Colon (tissue), 2 donors: Measurements from ENCODE around the gene DOK3.

Experiments
- FAIRE-seq: peaks from 2 replicates; lab custom pipeline; 2012; peaks lifted over from hg19 to GRCh38; lab: Jason Lieb, UNC
- donor health status: control.
- donor health status: control.

Gene DOK3, protein sequence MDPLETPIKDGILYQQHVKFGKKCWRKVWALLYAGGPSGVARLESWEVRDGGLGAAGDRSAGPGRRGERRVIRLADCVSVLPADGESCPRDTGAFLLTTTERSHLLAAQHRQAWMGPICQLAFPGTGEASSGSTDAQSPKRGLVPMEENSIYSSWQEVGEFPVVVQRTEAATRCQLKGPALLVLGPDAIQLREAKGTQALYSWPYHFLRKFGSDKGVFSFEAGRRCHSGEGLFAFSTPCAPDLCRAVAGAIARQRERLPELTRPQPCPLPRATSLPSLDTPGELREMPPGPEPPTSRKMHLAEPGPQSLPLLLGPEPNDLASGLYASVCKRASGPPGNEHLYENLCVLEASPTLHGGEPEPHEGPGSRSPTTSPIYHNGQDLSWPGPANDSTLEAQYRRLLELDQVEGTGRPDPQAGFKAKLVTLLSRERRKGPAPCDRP

DNA sequence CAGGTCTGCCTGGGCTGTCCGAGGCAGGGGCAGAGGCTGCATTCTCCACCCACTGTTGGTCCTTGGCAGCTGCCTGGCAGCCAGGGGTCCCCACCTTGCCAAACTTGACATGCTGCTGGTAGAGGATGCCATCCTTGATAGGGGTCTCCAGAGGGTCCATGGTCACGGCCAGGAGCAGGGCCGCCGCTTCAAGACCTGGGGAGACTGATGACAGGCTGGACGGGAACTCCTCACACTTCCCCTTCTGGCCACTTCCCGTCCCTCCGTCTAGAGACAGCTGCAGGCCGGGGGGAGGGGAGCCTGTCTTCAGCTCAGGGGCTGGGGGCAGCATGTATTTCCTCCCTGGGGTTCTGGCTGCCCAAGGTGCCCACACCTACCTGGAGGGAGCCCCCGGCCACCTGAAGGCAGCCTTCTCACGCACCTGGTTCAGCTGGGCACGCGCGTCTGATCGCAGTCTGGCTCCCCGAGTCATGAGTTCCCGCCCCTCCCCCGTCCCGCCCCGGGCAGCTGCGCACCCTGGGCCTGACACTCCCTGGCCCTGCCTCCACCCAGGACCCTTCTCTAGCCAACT, at the start of gene DOK3:
DOK3 (minus strand) TSS at position 446 of the 571 bp plus-strand sequence; CDS start at position 160, 286 bp downstream.
- FAIRE-seq, result no peak

DNA sequence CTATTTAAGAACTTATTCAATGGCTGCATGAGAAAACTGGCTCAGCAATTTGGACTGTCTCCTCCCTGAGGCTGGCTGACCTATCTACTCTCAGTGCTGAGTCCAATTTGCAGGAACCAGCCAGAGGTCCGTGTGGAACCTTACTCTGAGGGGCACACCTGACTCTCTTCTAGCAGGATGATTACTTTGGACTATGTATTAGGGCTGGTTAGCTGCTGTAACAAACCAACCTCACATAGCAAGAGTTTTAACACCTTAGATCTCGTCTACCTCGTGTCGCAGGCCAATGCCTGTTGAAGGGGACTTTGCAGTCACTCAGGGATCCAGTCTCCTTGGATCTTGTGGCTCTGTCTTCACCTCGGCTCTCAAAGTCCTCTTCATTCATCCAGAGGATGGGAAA, 48.2 kb upstream of the DOK3 start:
- no peak for FAIRE-seq

DNA sequence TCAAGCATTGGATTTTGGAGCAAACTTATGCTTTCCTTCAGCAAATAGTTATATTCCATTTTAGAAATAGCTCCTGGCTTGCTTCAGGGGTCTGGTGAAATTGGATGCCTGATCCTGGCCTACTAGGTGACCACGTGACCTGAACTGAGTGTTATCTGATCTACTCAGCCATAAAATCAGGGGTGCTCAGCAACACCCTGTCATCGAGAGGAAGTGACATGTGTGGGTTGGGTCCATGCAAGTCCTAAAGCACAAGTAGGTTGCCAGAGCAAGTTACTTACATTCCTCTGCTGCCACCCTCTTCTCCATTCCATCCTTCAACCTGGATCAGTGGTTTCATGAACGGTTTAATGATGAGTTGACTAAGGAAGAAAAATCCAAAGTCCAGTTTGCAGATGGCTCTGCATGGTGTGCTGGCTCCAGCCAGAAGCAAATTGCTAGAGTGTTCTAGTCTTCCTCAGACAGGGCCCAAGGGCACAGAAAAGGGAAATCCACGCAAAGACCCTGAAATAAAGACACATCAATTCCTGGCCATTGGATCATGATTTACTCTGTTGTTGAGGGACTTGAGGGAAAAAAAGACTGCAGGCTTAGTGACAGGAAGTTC, 47.5 kb upstream of the DOK3 start:
- FAIRE-seq, result no peak

DNA sequence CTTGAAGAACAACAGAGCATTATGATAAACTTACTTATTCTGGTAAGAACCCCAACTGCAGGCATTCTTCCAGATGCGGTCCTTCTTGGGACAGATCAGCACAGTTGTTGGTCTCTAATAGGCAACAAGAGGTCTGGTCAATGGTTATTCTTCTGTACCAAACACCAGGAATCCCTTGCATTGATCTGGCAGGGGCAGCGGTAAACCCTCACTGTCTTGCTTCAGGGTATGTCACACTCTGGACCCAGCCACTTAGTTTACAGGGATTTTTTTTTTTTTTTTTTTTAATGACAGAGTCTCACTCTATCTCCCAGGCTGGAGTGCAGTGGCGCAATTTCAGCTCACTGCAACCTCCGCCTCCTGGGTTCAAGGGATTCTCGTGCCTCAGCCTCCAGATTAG, 46.0 kb upstream of the DOK3 start:
- FAIRE-seq, result no peak

DNA sequence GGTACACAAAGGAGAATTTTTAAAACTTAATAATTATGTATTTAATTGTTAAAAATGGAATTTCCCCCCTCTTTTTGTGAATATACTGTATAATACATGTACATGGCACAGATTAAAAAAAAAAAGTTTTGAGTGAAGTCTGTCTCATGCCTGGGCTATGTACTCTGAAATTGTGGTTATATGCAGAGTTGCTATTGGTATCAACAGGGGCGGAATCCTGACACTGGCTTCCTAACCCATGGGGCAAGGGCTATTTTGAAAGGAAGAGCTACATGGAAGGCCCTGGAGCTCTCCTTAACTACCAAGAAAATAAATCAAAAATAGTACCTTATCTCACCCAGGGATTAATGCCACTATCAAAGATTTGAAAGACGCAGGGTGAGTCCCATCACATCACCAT, 45.6 kb upstream of the DOK3 start:
- FAIRE-seq, result no peak

DNA sequence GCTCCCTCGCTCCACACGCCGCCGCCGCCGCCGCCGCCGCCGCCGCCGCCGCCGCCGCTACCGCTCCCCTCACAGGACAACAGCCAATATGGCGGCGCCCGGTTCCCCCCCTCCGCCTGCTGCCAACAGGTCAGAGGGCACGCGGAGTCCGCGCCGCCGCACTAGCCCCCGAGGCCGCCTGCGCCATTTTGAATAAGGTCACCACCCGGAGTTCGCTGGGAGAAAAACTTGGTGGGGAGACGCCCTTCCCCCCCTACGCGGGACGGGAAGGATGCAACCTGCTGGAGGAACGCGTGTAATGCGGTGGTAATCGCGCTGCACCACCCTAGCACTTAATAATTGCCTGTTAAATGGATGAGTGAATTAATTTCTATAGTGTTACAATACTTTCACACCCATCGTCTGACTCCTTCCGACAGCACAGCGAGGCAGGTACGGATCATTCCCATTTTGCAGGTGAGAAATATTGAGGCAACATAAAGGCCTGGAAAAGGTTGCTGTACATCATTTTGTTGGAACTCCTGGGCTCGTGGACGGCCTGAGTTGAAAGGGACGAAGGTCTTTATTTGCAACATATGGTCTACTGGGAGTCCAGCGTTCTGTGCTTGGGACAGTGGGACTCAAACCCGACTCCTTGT, 45.0 kb upstream of the DOK3 start, which contains the start of gene FAM193B:
FAM193B (minus strand) TSS at position 90 of the 638 bp plus-strand sequence. CDS start 105 bp downstream, outside the sequence.
- FAIRE-seq, result no peak

DNA sequence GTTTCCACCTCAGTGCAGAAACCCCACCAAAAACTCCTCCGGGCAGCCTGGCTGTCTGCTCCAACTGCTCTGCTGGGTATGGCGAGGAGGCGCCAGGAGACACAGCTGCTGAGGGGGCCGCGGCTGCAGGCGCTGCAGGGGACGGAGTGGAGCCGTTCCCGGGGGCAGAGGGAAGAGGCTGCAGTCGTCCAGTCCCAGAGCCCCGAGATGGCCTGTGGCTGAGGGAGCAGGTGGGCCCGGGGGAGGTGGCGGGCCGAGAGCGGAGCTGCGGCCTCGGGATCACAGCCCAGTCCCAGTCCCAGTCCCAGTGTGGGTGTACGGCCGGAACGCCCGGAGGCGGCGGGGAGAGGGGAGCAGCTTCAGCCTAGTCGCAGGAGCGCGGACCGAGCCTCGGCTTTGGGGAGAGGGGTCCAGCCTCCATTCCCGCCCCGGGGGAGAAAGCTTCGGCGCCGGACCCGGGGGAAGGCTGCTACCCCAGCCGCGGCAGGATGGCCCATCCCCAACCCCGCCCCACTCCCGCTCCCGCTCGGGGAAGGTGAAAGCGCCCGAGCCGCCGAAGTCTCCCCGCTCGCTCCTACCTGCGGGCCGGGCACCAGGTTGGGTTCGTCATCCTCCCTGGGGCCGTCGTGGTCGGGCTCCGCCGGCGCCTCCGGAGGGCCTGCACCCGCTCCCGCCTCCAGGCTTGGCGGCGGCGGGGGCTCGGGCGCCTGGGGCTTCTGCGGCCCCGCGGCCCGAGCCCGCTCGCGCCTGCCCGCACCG, 44.2 kb upstream of the DOK3 start:
- no peak for FAIRE-seq

DNA sequence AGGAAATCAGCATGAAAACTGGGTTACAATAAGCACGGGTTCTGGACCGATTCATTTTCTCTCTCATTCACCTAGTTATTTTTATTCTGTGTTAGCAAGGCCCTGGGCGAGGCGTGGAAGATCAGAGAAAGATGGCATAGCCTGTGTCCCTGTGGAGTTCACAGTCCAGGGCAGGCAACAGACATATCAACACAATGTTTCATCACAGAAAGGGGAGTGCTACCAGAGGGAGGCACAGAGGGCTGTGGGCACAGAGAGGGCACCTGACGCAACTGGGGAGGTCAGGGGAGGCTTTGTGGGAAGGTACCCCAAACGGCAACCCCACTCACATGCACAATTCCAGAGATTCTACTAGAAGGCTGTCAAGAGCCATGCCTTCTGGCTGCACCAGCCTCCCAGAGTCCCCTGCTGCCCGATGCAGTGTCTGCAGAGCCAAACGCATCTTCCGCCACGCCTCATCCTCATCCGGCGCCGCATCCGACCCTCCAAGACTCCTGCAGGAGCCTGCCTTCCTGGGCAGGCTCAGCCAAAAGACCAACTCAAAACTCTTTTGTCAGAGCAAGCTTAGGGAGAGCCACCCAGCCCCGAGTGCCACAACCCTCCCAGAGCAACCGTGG, 43.3 kb upstream of the DOK3 start:
- FAIRE-seq, result no peak

DNA sequence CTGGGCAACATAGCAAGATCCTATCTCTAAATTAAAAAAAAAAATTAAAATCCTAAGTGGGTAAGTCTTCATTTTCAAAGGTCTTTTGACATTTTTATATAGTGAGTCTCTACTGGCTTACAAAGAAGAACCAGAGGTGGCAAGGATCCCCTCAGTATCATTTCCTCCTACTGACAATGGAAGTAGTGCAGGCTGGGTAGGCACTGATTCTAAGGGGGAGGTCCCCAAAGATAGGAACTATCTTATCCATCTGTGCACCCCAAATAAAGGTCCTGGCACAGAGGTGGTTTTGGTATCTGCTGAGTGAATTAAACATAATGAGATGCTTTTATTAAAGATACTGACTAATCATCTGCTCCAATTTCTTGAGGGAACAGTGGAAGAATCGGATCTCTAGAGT, 40.5 kb upstream of the DOK3 start:
- no peak for FAIRE-seq

DNA sequence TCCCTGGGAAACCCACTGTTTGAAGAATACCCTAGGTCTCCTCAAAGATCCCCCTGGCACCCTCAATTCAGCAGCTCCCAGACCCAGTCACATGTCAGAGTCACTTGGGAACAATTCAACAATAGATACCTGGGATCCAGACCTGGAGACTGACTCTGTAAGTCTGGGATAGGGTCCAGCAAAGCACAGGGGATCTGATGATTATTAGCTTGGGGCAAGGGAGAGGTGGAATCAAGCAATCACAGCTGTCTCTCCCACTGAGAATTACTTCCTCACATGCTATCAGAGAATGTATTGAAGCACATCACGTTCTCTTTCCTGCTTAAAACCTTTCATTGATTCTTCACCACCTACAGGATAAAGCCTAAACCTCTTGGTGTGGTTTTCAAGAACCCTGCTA, 38.9 kb upstream of the DOK3 start:
- FAIRE-seq, result no peak

DNA sequence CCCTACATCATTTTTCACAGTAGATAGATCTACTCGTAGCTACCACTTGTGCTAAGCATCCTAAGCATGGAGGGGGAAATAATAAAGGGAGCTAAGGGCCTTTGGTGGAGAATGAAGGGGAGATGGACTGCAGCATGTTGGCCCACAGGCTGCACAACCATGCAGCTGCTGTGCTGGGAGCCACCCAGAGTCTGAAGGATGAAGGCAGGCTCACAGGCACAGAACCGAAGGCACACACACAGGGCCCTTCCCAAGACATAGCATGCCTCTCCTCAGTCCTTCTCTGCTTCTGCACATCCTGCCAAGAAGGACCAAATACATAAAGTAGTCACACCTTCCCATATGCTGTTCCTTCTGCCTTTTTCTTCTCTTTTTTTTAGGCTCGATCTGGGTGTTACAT, 38.1 kb upstream of the DOK3 start:
- no peak for FAIRE-seq

DNA sequence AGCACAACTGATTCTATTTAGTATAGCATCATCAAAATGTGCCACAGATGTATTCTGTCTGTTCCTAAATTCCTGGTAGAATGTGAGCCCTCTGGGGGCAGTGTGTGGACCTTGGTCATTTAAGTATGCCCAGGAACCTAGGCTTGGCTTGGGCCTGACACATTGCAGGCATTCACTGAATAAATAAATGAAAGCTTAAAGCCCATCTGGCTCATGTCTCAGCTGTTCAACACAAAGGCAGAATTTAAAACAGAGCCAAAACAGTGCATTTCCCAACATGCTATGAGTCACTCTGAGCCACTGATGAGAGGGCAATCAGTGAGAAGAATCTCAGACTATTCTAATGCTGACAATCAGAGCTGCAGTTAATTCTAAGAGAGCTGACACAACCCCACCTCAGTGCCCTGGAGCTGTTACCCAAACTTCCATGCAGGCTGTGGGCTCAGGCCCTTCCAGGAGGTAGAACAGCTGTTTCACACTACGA, 36.7 kb upstream of the DOK3 start:
- FAIRE-seq, result no peak

DNA sequence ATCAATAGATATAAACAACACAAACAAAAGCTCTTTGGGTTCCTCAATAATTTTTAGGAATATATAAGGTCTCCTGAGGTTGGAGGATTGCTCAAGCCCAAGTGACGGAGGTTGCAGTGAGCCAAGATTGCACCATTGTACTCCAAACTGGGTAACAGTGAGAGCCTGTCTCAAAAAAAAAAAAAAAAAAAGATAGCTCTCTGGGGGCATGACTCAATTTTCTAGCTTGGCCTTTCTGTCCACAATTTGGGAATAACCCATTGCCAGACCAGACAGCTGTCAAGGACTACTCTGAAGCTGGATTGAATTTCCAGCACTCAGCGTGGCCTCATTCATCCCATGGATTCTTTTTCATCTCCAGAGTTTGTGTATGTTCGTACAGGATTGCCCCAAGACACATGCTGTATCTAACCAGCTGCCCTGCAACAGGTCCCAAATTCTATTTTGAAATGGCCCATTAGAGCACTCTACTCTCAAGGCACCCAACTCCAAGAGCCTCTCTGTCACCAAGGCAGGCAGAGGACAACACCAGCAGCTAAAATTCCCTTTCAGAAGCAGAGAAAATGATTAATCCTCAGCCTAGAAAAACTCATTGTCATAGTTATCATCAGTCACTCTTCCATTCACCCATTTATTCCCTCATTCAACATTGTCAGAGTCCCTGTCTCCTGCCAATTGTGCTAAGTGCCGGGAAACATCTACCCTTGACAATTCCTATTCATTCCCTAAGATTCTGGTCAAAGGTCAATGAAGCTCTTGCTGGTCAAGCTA, 36.0 kb upstream of the DOK3 start:
- no peak for FAIRE-seq

DNA sequence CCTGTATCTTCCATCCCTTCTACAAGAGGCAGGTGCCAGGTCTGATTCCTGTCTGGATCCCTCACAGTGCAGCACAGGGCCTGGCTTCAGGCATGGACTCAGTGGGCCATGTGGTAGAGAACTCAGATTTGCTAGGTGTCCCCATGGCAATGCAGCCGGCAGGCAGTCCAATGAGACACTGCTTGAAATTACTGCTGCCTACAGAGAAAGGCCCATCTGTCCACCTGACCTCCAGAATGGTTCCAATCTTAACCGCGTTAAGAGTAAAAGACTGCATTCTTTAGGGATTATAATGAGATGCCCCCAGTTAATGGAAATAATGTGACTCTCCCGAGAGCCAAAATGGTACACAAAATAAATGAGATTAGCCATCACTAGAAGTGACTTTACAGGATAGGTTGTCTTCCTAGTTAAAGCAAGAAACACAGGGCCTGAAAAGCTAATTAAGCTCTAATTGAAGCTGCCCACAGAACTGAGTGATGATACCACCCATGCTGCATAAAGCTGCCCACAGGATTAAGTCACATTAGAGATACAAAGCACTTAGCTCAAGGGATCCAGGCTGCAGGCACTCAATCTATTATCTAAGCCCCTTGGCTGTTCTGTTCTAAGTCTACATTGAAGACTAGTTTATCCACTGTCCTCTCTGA, 33.3 kb upstream of the DOK3 start:
- FAIRE-seq, result no peak

DNA sequence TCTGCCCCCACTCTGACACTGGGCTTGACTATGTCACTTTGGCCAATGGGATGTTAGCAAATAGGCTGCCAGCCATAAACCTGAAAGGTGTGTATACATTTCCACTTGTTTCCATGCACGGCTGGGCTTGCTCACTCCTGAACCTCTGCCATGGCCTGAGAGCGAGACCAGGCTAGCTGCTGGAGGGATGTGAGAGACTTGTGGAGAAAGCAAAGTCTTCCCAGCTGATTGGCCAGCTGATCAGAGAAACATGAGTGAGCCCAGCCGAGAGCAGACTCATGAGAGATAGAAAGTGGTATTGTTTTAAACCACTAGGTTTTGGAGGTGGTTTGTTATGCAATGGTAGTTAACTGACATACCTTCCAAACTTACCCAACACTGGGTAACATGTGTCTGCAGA, 30.8 kb upstream of the DOK3 start:
- no peak for FAIRE-seq

DNA sequence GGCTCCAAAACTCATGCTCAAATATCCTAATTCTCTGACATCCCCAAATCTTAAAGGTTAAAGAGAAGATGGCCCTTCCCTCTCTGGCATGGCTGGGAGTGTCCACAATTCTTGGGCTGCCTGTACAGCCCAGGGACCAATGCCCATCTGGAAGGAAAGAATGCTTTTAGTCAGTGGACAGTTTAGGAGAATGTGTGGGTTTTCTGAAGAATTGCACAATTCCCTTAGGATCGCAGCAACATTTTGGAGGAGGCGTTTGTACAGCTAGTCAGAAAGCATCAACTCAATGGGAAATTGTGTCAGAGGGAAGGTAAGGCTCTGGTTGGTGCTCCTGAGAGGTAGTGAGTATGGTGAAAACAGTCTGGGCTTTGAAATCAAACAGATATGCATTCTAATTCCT, 29.8 kb upstream of the DOK3 start:
- no peak for FAIRE-seq

DNA sequence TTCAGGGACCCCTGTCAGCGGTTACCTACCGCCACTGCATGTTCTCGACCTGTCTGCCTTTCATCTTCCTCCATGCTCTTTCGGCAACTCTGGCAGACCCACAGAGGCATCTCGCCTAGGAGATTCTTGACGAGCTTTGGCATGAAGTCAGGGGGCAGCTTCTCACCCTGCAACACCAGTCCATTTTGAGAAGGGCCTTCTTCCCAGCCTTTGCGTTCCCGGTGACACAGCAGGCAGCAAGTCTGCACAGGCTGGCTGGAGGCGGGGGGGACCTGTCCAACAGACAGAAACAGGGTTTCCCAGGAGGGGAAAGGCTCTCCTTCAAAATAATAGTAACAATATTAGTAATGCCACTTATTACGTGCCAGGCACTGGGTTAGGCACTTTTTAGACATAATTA, 29.2 kb upstream of the DOK3 start:
- FAIRE-seq, result no peak

DNA sequence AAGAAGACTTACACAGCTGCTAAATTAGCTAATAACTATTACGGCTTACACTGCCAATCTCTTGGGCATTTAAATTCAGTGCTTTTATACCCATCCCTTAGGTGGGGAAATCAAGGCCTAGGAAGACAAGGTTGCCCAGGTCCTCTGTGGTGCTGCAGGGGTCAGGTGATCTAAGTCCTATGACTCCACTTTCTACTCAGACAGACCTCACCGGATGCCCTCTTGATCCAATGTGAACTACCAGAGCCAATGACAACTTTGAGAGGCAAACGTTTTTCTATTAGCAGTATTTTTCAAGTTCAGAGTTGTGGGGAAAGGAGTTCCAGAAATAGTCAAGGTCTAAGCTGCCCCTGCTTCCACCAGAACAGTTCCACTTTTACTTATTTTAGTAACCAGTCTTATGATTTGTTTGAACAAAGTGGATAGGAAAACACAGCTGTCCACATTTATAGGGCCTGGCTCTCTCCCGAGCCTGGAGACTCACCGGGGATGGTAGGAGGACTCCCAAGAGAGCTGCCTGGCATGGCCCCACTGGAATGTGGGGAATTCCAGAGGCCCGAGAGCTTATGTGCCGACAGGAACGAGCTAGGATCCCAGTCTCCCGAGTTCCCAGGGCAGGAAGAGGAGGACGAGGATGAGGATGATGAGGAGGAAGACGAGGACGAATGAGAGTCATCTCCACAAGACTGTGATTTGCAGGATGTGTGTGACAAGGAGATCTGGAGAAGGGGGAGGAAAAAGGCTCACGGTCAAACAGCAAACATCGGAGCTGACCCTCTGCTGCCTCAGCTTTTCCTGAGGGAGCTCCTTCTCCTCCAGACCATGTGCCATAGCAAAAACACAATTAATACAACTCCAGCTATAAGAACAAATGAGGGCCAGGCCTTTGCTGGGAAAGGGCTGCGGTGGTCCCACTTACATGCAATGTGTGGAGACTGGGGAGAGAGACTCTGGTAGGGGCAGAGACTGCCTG, 28.0 kb upstream of the DOK3 start:
- no peak for FAIRE-seq

DNA sequence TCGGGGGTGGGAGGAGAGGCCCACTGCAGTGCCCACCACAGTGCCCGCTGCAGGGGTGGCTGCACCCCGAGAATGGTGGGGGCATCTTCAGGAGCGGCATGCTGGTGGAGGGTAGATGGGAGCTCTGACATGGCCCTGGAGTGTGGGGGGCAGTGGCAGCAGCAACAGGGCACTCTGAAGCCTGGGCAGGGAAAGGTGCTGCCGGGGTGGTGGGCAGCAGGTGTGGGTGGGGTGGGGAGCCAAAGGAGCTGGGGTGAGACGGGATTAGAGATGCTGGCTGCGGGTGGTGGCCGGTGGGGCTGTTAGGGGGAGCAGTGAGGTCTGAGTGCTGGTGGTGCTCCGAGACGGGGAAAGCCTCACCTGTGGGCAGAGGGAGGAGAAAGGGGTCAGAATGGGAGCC, 26.8 kb upstream of the DOK3 start:
- no peak for FAIRE-seq
